Stimulated activated naive B cell treated with anti-CD40 and anti-IgM and Interleukin-4, amounts not matched to agents 10 μg/mL and 1 μg/mL and 100 μg/mL, for 72 hours (primary cell): ENCODE data around the gene TOX3.

Experiments used
- ATAC-seq, 2 donors: fragments of 150-1000 bp; cut with Tn5 transposase; replicated peaks; 2 replicates each; pipeline ENCODE4 v1.10.0; 2021; ENCODE audit warnings: moderate library complexity in 1 of 2
- DNase-seq: peaks from one replicate; pipeline ENCODE4 v3.0.0; 2021
- H3K27ac Mint-ChIP-seq: one replicate; pipeline ENCODE4 v1.8.0; 2022; ENCODE audit warnings: mild to moderate bottlenecking, mixed read lengths
- H3K27me3 Mint-ChIP-seq, 2 donors: one replicate each; pipeline ENCODE4 v1.8.0; 2022; ENCODE audit warnings: mixed read lengths in 2 of 2
- H3K36me3 Mint-ChIP-seq, 2 donors: one replicate each; pipeline ENCODE4 v1.8.0; 2022; ENCODE audit warnings: mixed read lengths in 2 of 2, mild to moderate bottlenecking in 1 of 2
- H3K4me1 Mint-ChIP-seq, 2 donors: one replicate each; pipeline ENCODE4 v1.8.0; 2022; ENCODE audit warnings: mixed read lengths in 2 of 2, mild to moderate bottlenecking in 1 of 2
- H3K4me3 Mint-ChIP-seq, 2 donors: one replicate each; pipeline ENCODE4 v1.8.0; 2022; ENCODE audit warnings: mild to moderate bottlenecking in 2 of 2, mixed read lengths in 2 of 2, moderate library complexity in 1 of 2
- H3K9me3 Mint-ChIP-seq, 2 donors: one replicate each; pipeline ENCODE4 v1.8.0; 2022; ENCODE audit warnings: mixed read lengths in 2 of 2, mild to moderate bottlenecking in 1 of 2

TOX3 gene

DNA sequence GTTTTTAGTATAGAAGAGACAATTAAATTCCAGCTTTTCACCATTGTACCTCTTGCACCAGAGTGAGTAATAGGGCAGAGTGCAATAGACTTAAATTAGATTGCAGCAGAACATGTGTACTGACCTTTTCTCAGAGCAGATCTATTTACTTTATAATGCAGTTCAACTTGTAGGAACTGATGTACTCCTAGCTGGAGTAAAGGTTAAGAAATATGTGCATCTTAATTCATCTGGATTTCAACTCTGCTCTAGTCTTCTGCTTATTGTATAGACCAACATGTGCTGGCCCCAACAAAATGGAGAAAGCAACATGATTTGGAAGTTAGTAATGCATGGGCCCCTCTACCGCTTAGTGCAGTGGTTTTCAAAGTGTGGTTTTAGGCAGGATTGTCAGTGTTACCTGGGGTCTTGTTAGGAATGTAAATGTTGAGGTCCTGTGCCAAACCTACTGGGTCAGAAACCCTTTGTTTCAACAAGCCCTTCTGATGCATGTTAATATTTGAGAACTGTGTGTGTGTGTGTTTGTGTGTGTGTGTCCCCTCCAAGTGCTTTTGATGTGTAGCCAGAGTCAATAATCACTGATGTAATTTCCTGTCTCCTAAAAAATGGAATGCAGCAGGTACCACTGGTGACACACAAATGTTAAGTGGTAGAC, 138.6 kb downstream of the TOX3 start:
- no peaks in the 10 kb centered on the region for H3K4me1 Mint-ChIP-seq
- H3K27ac Mint-ChIP-seq: no peak overlapping the region
- no peaks in the 10 kb centered on the region for H3K36me3 Mint-ChIP-seq
- H3K4me3 Mint-ChIP-seq: no peak overlapping the region
- DNase-seq (no peak), ATAC-seq (no peak)
- H3K27me3 Mint-ChIP-seq: no peaks in the 10 kb centered on the region
- H3K9me3 Mint-ChIP-seq: peaks cover 0 to 2% of the 10 kb centered on the region in 2 donors

DNA sequence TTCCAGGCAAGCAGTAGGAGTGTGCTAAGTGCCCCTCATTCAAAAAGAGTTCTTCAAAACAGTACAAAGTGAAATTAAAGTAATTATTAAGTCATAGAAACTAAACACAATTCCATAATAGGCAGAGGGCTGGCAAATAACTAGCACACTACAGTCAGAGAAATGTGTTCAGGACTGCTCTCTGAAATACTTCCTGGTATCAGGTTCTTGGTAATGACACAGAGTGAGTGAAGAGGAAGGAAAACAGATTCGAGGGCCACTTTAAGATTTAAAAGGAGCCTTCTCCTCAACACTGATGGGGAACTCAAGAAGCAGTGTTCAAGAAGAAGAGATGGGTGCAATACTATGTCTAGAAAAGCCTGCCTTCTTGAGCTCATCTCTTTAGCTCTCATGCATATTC, 139.2 kb downstream of the TOX3 start:
- Mint-ChIP-seq H3K9me3 (peaks cover 0 to 4% of the 10 kb centered on the region in 2 donors), H3K27ac (no peak overlapping the region)
- no peak for DNase-seq

GRCh38 chr16:52405441-52405840, 141.5 kb downstream of the TOX3 start:
- Mint-ChIP-seq H3K36me3 (no peaks in the 10 kb centered on the region), H3K9me3 (peaks cover 0 to 5% of the 10 kb centered on the region in 2 donors), H3K4me3 (no peak overlapping the region), H3K27me3 (no peaks in the 10 kb centered on the region), H3K27ac (no peak overlapping the region), H3K4me1 (no peaks in the 10 kb centered on the region)
- no peak for DNase-seq
- ATAC-seq: no peak

More for the DNA sequence above, 139.2 kb downstream of the TOX3 start:
- Mint-ChIP-seq H3K27me3 (no peaks in the 10 kb centered on the region), H3K36me3 (no peaks in the 10 kb centered on the region), H3K4me1 (no peaks in the 10 kb centered on the region), H3K4me3 (no peak overlapping the region)
- ATAC-seq: no peak

DNA sequence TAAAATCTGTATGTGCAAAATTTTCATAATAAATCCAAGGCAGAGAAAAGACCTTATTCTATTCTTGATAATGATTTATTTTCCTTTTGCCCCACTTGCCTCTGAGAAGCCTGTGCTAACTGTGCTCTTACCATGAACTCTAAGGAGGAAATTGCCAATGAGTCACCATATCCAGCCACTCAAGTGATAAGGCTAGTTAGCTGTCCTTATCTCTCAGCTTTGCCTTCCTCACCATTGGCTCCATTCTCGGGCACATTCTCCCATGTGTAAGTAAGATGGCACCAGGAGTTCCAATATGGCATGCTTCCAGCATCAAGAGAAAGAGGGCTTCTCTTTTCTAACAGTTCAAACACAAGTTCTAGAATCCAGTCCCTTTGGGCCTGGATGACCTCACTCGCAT, 142.4 kb downstream of the TOX3 start:
- Mint-ChIP-seq H3K4me1 (no peaks in the 10 kb centered on the region), H3K36me3 (no peaks in the 10 kb centered on the region), H3K4me3 (no peak overlapping the region), H3K27ac (no peak overlapping the region), H3K9me3 (peaks cover 0 to 5% of the 10 kb centered on the region in 2 donors), H3K27me3 (no peaks in the 10 kb centered on the region)
- no peak for ATAC-seq
- DNase-seq: no peak

- Mint-ChIP-seq H3K27ac (no peak overlapping the region), H3K4me1 (no peaks in the 10 kb centered on the region), H3K36me3 (no peaks in the 10 kb centered on the region), H3K27me3 (no peaks in the 10 kb centered on the region), H3K4me3 (no peak overlapping the region), H3K9me3 (peaks cover 3 to 14% of the 10 kb centered on the region in 2 donors)
- DNase-seq: no peak
- ATAC-seq: no peak
Observed at GRCh38 chr16:52399116-52399515, 147.8 kb downstream of the TOX3 start.

DNA sequence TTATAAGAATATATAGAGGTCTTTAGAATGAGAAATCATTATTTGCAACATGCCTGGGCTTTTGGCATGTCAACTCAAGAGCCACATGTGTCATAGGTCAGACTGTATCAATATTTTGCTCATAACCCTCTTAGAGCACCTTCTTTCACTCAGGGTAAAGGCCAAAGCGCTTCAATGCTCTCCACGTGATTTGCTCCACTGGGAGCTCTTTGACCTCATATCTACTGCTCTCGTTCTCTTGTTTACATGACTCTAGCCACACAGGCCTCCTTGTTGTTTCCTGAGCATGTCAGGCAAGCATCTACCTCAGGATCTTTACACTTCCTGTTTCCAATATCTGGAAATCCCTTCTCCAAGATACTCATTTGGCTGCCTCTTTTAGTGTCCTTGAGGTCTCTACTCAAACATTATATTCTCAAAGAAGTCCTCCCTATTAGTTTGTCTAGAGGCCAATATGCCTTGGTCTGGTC, 148.4 kb downstream of the TOX3 start:
- Mint-ChIP-seq H3K27me3 (no peaks in the 10 kb centered on the region), H3K27ac (no peak overlapping the region), H3K4me3 (no peak overlapping the region), H3K36me3 (no peaks in the 10 kb centered on the region), H3K9me3 (peaks cover 3 to 14% of the 10 kb centered on the region in 2 donors), H3K4me1 (no peaks in the 10 kb centered on the region)
- no peak for ATAC-seq
- DNase-seq: no peak

GRCh38 chr16:52398021-52398420, 148.9 kb downstream of the TOX3 start:
- no peak overlapping the region for H3K27ac Mint-ChIP-seq
- H3K9me3 Mint-ChIP-seq: peaks cover 3 to 13% of the 10 kb centered on the region in 2 donors
- H3K36me3 Mint-ChIP-seq: no peaks in the 10 kb centered on the region
- no peaks in the 10 kb centered on the region for H3K4me1 Mint-ChIP-seq
- DNase-seq: no peak
- H3K4me3 Mint-ChIP-seq: no peak overlapping the region
- no peak for ATAC-seq
- H3K27me3 Mint-ChIP-seq: no peaks in the 10 kb centered on the region

DNA sequence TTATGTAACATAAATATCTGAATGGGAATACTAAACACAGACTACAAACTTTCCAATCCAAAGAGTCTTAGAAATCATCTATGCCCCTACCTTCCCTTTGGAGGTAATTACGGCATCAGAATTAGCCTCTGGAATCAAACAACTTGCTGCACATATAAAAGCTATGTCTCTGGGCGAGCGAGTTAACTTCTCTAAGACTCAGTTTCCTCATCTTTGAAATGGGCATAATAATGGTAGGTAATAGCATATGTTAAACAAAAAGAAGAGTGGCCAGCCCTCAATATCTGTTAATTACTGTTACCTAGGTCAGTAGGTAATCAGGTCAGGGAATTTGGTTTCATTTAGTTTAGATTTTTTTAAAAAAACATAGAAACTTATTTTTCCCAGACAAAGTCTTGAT, 153.5 kb downstream of the TOX3 start:
- Mint-ChIP-seq H3K9me3 (peaks cover 8 to 10% of the 10 kb centered on the region in 2 donors), H3K4me3 (no peak overlapping the region), H3K4me1 (no peaks in the 10 kb centered on the region), H3K36me3 (no peaks in the 10 kb centered on the region), H3K27me3 (no peaks in the 10 kb centered on the region), H3K27ac (no peak overlapping the region)
- DNase-seq (no peak), ATAC-seq (no peak)

DNA sequence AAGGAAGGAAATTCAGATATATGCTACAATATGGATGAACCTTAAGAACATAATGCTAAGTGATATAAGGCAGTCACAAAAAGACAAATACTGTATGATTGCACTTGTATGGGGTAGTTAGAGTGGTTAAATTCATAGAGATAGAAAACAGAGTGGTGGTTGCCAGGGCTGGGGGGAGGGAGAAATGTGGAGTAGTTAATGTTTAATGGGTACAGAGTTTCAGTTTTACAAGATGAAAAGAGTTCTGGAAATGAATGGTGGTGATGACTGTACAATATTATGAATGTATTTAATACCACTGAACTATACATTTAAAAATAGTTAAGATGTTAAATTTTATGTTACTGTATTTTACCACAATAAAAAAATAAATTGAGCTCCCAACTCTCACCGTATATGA, 157.9 kb downstream of the TOX3 start:
- Mint-ChIP-seq H3K4me1 (no peaks in the 10 kb centered on the region), H3K27ac (no peak overlapping the region), H3K27me3 (no peaks in the 10 kb centered on the region), H3K36me3 (no peaks in the 10 kb centered on the region), H3K9me3 (peaks cover 0 to 10% of the 10 kb centered on the region in 2 donors), H3K4me3 (no peak overlapping the region)
- ATAC-seq (no peak), DNase-seq (no peak)
